IPS-NIHi7 (cell line): Measurements from ENCODE around the gene GLI1.
"Not testable (repeated sequence)": the region's sequence is repeated elsewhere in the genome, so short reads cannot be mapped to it uniquely, and the experiment has no call there.

Experiments used
- DNase-seq: peaks from one replicate; pipeline ENCODE4 v3.0.0; 2012; ENCODE audit warnings: mixed read lengths; ENCODE audit errors: extremely low spot score

GLI1 gene

DNA sequence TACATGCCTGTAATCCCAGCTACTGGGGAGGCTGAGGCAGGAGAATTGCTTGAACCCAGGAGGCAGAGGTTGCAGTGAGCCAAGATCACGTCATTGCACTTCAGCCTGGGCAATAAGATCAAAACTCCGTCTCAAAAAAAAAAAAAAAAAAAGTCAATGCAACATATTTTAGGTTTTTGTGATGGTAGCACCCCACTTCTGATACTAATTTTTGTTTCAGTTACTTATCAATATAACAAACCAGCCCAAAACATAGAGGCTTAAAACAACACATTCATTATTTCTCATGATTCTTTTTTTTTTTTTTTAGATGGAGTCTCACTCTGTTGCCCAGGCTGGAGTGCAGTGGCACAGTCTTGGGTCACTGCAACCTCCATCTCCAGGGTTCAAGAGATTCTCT is 18.2 kb upstream of the GLI1 start:
- DNase-seq: not testable (repeated sequence)

DNA sequence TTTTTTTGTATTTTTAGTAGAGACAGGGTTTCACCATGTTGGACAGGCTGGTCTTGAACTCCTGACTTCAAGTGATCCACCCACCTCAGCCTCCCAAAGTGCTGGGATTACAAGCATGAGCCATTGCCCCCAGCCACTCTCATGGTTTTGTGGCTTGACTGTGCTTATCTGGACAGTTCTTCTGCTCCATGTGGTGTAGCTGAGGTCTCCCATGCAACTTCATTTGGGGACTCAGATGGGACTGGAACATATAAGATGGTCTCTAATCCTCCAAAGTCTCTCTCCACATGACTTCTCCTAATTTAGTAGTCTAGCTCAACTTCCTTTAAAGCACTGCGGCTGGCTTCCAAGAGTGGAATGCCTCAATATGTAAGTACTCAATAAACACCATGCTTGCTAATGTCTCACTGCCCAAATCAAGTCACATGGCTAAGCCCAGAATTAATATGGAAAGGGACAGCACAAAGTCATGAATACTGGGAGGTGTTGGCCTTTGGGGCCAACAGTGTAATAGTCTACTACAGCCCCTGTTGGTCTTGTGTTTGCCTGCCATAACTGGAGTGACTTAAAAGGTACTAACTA is 17.6 kb upstream of the GLI1 start:
- DNase-seq: no peak

GRCh38 chr12:57444337-57444736 is 15.2 kb upstream of the GLI1 start:
- not testable (repeated sequence) for DNase-seq

DNA sequence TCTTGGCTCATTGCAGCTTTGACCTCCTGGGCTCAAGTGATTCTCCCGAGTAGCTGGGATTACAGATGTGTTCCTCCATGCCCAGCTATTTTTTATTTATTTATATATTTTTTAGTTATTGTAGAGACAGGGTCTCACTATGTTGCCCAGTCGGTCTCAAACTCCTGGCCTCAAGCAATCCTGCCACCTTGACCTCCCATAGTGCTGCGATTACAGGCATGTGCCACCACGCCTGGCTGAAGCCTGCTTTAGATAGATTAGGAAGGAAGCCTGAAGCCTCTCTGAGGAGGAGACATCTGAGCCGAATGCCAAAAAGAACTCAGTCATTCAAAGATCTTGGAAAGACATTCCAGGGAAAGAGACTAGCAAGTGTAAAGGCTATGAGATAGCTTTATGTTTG is 14.8 kb upstream of the GLI1 start:
- no peak for DNase-seq

- no peak for DNase-seq
Observed at GRCh38 chr12:57446292-57446960, 13.2 kb upstream of the GLI1 start.

GRCh38 chr12:57448669-57449068 is 10.9 kb upstream of the GLI1 start:
- no peak for DNase-seq

- no peak for DNase-seq
Observed at GRCh38 chr12:57449375-57449774, 10.2 kb upstream of the GLI1 start.

GRCh38 chr12:57450057-57450456 is 9.5 kb upstream of the GLI1 start:
- no peak for DNase-seq

DNA sequence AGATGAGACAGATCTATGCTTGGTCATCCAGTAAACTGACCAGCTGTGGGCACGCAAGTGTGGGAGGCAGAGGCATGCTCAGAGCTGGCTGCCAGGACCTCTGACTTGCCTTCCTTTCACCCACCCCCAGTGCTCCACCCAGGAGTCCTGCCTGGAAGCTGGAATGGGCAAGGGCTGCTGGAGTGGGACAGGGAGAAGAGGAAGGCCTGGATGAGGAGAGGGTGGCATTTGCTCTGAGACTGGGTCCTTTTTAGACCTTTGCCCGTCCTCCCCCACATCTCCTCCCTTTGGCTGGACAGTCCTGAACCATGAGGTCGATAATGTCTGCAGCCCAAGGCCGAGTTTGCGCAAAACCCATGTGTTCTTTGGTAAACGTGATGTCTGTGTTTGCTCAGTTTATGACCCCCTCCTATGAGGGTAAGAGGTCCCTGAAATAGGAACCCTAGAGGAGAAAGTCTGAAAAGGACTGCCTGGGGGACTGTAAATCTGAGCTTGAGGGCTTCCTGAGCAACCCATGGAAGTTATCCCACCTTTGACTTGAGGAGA is 8.3 kb upstream of the GLI1 start:
- DNase-seq: no peak

DNA sequence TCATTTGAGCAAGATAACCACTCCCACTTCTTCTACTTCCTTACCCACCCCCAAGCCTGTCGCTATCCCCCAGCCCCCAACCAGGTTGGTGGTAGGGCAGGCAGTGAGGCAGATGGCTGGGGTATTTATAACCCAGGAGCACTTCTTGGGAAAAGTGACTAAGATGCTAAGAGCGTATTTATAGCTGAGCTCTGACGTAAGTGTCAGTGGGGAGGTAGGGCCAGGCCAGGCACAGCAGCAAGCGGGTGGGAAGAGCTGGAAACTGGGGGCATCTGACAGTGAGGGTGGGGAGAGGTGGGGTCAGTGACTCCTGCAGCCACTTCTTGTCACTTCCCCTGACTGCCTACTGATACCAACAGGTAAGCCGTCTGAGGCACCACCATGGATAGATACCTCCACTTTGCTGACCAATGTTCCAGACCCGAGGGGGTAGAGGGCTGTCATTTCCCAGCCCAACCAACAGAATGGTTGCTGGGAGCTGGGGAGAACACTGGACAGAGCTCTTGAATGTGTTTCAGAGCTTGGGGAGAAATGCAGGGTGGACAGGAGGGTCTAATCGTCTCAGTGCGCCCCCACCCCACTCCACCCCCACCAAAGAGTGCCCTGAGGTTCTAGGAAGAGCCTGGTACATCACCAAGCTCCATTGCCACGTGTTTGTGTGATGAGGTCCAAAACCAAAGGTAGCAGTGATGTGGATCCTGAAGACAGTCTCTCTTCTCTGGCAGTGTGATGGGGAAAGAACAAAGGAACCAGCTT is 7.2 kb upstream of the GLI1 start:
- DNase-seq: peak; percentile 28

DNA sequence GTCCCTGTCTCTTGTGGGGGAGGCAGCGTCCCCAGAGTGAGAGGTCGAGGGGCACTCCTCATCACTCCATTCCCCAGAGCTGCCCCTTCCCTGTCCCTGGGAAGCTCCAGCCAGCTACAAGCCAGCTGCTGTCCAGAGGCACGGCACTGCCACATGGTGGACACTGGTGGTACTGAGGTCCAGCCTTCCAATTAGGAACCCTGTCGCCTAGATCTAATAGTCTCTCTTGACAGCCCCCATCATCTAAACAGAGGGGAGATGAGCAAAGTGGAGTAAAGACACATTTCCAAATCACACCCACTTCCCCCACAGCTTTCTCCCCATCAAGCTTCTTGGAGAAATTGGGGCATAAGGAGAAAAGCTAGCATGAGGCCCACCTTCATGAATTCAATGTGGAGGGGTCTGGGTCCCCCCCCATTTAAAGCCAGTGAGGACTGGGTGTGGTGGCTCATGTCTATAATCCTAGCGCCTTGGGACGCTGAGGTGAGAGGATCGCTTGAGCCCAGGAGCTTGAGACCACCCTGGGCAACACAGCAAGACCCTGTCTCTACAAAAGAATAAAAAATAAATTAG is 6.6 kb upstream of the GLI1 start:
- peak; percentile 75 for DNase-seq

DNA sequence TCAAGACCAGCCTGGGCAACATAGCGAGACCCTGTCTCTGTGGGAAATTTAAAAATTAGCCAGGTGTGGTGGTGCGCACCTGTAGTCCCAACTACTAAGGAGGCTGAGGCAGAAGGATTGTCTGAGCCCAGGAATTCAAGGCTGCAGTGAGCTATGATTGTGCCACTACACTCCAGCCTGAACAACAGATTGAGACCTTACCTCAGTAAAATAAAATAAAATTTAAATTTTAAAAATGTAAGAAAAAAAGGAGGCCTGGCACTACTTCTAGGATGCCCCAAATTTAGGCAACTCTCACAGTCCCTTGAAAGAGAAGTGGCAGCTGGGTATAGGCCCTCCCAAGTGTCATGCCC is 5.4 kb upstream of the GLI1 start:
- no peak for DNase-seq

GRCh38 chr12:57454566-57455373 is 4.8 kb upstream of the GLI1 start, which contains the start of gene INHBE:
Gene INHBE, plus strand, starts transcription at chr12:57455307. Its CDS starts 230 bp downstream, at chr12:57455537.
- peak; percentile 74 for DNase-seq

GRCh38 chr12:57455374-57456144 is 4.0 kb upstream of the GLI1 start:
- no peak for DNase-seq

GRCh38 chr12:57456145-57456700 is 3.4 kb upstream of the GLI1 start:
- peak; percentile 60 for DNase-seq

GRCh38 chr12:57456737-57457490 is 2.7 kb upstream of the GLI1 start:
- DNase-seq: no peak

- DNase-seq: no peak
Observed at GRCh38 chr12:57458665-57459054, 925 bp upstream of the GLI1 start.

DNA sequence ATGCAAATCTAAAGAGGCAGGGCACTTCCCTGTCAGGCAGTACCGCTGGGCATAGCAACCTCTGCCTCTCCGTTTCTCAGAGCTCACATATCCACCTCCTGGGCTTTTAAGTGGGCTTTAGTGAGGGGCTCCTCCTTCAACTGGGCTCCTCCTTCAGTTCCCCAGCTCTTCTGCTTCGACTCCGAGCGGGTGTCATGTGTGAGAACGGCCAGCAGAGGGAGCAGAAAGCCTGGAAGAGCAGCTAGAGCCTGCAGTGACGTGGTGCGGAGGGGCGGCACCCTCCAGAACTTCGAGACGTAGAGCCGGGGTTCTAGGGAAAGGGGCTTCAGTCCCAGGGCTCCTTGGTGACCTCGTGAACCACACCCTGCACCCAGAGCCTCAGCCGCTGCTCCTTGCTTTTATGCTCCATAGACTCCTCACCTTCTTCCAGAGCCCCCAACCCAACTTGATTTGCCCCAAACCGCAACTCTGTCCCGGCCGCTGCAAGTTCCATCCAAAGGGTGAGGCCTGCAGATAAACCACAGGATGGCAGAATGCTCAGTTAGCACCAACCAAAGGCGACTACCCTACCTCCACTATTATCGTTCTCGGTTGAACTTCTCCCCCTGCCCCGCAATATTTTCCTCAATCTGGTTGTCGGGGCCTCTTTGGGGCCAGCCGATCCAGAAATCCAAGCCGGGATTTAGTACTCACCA is 383 bp upstream of the GLI1 start:
- peak; percentile 74 for DNase-seq

DNA sequence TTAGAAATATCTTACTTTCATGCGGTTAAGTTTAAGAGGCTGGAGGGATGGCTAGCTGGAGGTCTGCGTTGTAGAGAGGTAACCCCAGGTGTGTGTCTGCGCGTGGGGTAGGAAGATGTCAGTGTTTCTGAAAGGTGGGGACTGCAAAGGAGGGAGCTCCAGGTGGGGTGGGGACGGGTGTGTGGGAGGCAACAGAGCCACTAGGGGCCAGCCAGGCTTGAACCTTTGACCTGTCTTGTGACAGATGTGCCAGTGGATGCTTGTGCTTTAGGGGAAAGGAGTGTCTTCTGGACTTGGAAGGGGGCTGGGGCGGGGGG is 841 bp downstream of the GLI1 start:
- no peak for DNase-seq
